Midbrain (tissue), 1 donor: ENCODE results near the gene CACNA1B.
"Not testable (repeated sequence)": the region's sequence is repeated elsewhere in the genome, so short reads cannot be mapped to it uniquely, and the experiment has no call there.

ENCODE experiments used
- DNase-seq: peaks from one replicate; lab custom pipeline; 2025; lab: John Stamatoyannopoulos, UW

The CACNA1B gene

GRCh38 chr9:138117101-138117750 is 239.6 kb downstream of the CACNA1B start:
- DNase-seq: no peak

- no peak for DNase-seq
These were observed 240.3 kb downstream of the CACNA1B start for GRCh38 chr9:138117836-138118235.

- DNase-seq: no peak
These were observed 241.1 kb downstream of the CACNA1B start for GRCh38 chr9:138118601-138119071.

GRCh38 chr9:138119202-138120027 is 241.8 kb downstream of the CACNA1B start:
- no peak for DNase-seq

GRCh38 chr9:138120072-138120471 is 242.5 kb downstream of the CACNA1B start:
- DNase-seq: no peak

- no peak for DNase-seq
These were observed 243.2 kb downstream of the CACNA1B start for GRCh38 chr9:138120511-138121437.

- no peak for DNase-seq
These were observed 244.0 kb downstream of the CACNA1B start for GRCh38 chr9:138121438-138122050.

- no peak for DNase-seq
These were observed 244.6 kb downstream of the CACNA1B start for GRCh38 chr9:138122201-138122600.

- no peak for DNase-seq
These were observed 245.1 kb downstream of the CACNA1B start for GRCh38 chr9:138122676-138123075.

GRCh38 chr9:138123086-138123485 is 245.5 kb downstream of the CACNA1B start:
- no peak for DNase-seq

GRCh38 chr9:138126090-138126857 is 248.7 kb downstream of the CACNA1B start:
- DNase-seq: not testable (repeated sequence)

- DNase-seq: not testable (repeated sequence)
These were observed 249.4 kb downstream of the CACNA1B start for GRCh38 chr9:138126858-138127584.

GRCh38 chr9:138128027-138128426 is 250.4 kb downstream of the CACNA1B start:
- DNase-seq: not testable (repeated sequence)

GRCh38 chr9:138129318-138129717 is 251.7 kb downstream of the CACNA1B start:
- not testable (repeated sequence) for DNase-seq

GRCh38 chr9:138132946-138133705 is 255.5 kb downstream of the CACNA1B start:
- not testable (repeated sequence) for DNase-seq

GRCh38 chr9:138134581-138134980 is 257.0 kb downstream of the CACNA1B start:
- DNase-seq: not testable (repeated sequence)

GRCh38 chr9:138139096-138139495 is 261.5 kb downstream of the CACNA1B start:
- DNase-seq: not testable (repeated sequence)

- not testable (repeated sequence) for DNase-seq
These were observed 263.4 kb downstream of the CACNA1B start for GRCh38 chr9:138140980-138141379.

- DNase-seq: not testable (repeated sequence)
These were observed 265.1 kb downstream of the CACNA1B start for GRCh38 chr9:138142528-138143244.
